Measurements from ENCODE around the gene HYDIN. TPM values are rescaled to one million over a fixed set of nuclear protein-coding genes. Genes with fewer than 3 reads are reported as not detected.
"Not testable (repeated sequence)": the region's sequence is repeated elsewhere in the genome, so short reads cannot be mapped to it uniquely, and the experiment has no call there.

HYDIN gene
- total RNA-seq, 1 donor from 2014 or later: not detected

- DNase-seq (ENCODE audit: low spot score): no peak
- no peaks in the 10 kb centered on the region for H3K36me3 Mint-ChIP-seq (ENCODE audit: low read depth)
- H3K4me1 Mint-ChIP-seq (ENCODE audit: low read depth): no peaks in the 10 kb centered on the region
- intact Hi-C loops (cut with micrococcal nuclease): loop anchor here (1.0 kb wide), 1 partner anchor 96 kb away; no protein-coding TSS in a partner anchor
- no peak overlapping the region for H3K27ac Mint-ChIP-seq
- H3K27me3 Mint-ChIP-seq (ENCODE audit: insufficient read depth): no peaks in the 10 kb centered on the region
- H3K4me3 Mint-ChIP-seq: no peak overlapping the region
- peaks cover 2% of the 10 kb centered on the region for H3K9me3 Mint-ChIP-seq
Measured at GRCh38 chr16:71214746-71215381, 15.7 kb downstream of the HYDIN start.

GRCh38 chr16:71205482-71206131, 24.9 kb downstream of the HYDIN start:
- Mint-ChIP-seq H3K4me1 (ENCODE audit: low read depth) (no peaks in the 10 kb centered on the region), H3K4me3 (no peak overlapping the region), H3K9me3 (peaks cover 8% of the 10 kb centered on the region), H3K36me3 (ENCODE audit: low read depth) (no peaks in the 10 kb centered on the region), H3K27ac (no peak overlapping the region), H3K27me3 (ENCODE audit: insufficient read depth) (no peaks in the 10 kb centered on the region)
- intact Hi-C loops (cut with micrococcal nuclease): no loop called here
- no peak for DNase-seq (ENCODE audit: low spot score)

GRCh38 chr16:71203631-71204030, 26.9 kb downstream of the HYDIN start:
- no peak for DNase-seq (ENCODE audit: low spot score)
- H3K27me3 Mint-ChIP-seq (ENCODE audit: insufficient read depth): no peaks in the 10 kb centered on the region
- peaks cover 8% of the 10 kb centered on the region for H3K9me3 Mint-ChIP-seq
- H3K27ac Mint-ChIP-seq: no peak overlapping the region
- no peaks in the 10 kb centered on the region for H3K4me1 Mint-ChIP-seq (ENCODE audit: low read depth)
- H3K36me3 Mint-ChIP-seq (ENCODE audit: low read depth): no peaks in the 10 kb centered on the region
- H3K4me3 Mint-ChIP-seq: no peak overlapping the region
- intact Hi-C loops (cut with micrococcal nuclease): no loop called here

- DNase-seq (ENCODE audit: low spot score): no peak
- Mint-ChIP-seq H3K4me1 (ENCODE audit: low read depth) (no peaks in the 10 kb centered on the region), H3K36me3 (ENCODE audit: low read depth) (no peaks in the 10 kb centered on the region), H3K9me3 (peaks cover 3% of the 10 kb centered on the region), H3K27ac (no peak overlapping the region), H3K27me3 (ENCODE audit: insufficient read depth) (no peaks in the 10 kb centered on the region), H3K4me3 (no peak overlapping the region)
- intact Hi-C loops (cut with micrococcal nuclease): no loop called here
Measured at GRCh38 chr16:71201556-71201955, 29.0 kb downstream of the HYDIN start.

- Mint-ChIP-seq H3K36me3 (ENCODE audit: low read depth) (no peaks in the 10 kb centered on the region), H3K4me3 (no peak overlapping the region), H3K27me3 (ENCODE audit: insufficient read depth) (no peaks in the 10 kb centered on the region), H3K27ac (no peak overlapping the region), H3K9me3 (peaks cover 3% of the 10 kb centered on the region), H3K4me1 (ENCODE audit: low read depth) (no peaks in the 10 kb centered on the region)
- no peak for DNase-seq (ENCODE audit: low spot score)
- intact Hi-C loops (cut with micrococcal nuclease): no loop called here
Measured at GRCh38 chr16:71201054-71201453, 29.5 kb downstream of the HYDIN start.

GRCh38 chr16:71198408-71198807, 32.1 kb downstream of the HYDIN start:
- no peak for DNase-seq (ENCODE audit: low spot score)
- Mint-ChIP-seq H3K36me3 (ENCODE audit: low read depth) (no peaks in the 10 kb centered on the region), H3K27me3 (ENCODE audit: insufficient read depth) (no peaks in the 10 kb centered on the region), H3K4me3 (no peak overlapping the region), H3K27ac (no peak overlapping the region), H3K4me1 (ENCODE audit: low read depth) (no peaks in the 10 kb centered on the region), H3K9me3 (peaks cover 3% of the 10 kb centered on the region)
- intact Hi-C loops (cut with micrococcal nuclease): no loop called here

GRCh38 chr16:71192387-71192786, 38.1 kb downstream of the HYDIN start:
- Mint-ChIP-seq H3K27me3 (ENCODE audit: insufficient read depth) (no peaks in the 10 kb centered on the region), H3K4me1 (ENCODE audit: low read depth) (no peaks in the 10 kb centered on the region), H3K27ac (no peak overlapping the region), H3K9me3 (no peaks in the 10 kb centered on the region), H3K36me3 (ENCODE audit: low read depth) (no peaks in the 10 kb centered on the region), H3K4me3 (no peak overlapping the region)
- no peak for DNase-seq (ENCODE audit: low spot score)
- intact Hi-C loops (cut with micrococcal nuclease): no loop called here

GRCh38 chr16:71188956-71189712, 41.4 kb downstream of the HYDIN start:
- Mint-ChIP-seq H3K9me3 (no peaks in the 10 kb centered on the region), H3K27me3 (ENCODE audit: insufficient read depth) (no peaks in the 10 kb centered on the region), H3K4me1 (ENCODE audit: low read depth) (no peaks in the 10 kb centered on the region), H3K4me3 (no peak overlapping the region), H3K36me3 (ENCODE audit: low read depth) (no peaks in the 10 kb centered on the region), H3K27ac (no peak overlapping the region)
- DNase-seq (ENCODE audit: low spot score): no peak
- intact Hi-C loops (cut with micrococcal nuclease): no loop called here

GRCh38 chr16:71185347-71185746, 45.2 kb downstream of the HYDIN start:
- Mint-ChIP-seq H3K27me3 (ENCODE audit: insufficient read depth) (peaks cover 9% of the 10 kb centered on the region), H3K27ac (no peak overlapping the region), H3K4me3 (no peak overlapping the region), H3K36me3 (ENCODE audit: low read depth) (no peaks in the 10 kb centered on the region), H3K9me3 (no peaks in the 10 kb centered on the region), H3K4me1 (ENCODE audit: low read depth) (no peaks in the 10 kb centered on the region)
- intact Hi-C loops (cut with micrococcal nuclease): no loop called here
- no peak for DNase-seq (ENCODE audit: low spot score)

- peaks cover 9% of the 10 kb centered on the region for H3K27me3 Mint-ChIP-seq (ENCODE audit: insufficient read depth)
- H3K27ac Mint-ChIP-seq: no peak overlapping the region
- DNase-seq (ENCODE audit: low spot score): no peak
- H3K4me3 Mint-ChIP-seq: no peak overlapping the region
- no peaks in the 10 kb centered on the region for H3K4me1 Mint-ChIP-seq (ENCODE audit: low read depth)
- H3K9me3 Mint-ChIP-seq: no peaks in the 10 kb centered on the region
- intact Hi-C loops (cut with micrococcal nuclease): no loop called here
- H3K36me3 Mint-ChIP-seq (ENCODE audit: low read depth): no peaks in the 10 kb centered on the region
Measured at GRCh38 chr16:71179569-71179968, 51.0 kb downstream of the HYDIN start.

- intact Hi-C loops (cut with micrococcal nuclease): no loop called here
- Mint-ChIP-seq H3K27ac (no peak overlapping the region), H3K36me3 (ENCODE audit: low read depth) (no peaks in the 10 kb centered on the region), H3K4me3 (no peak overlapping the region), H3K4me1 (ENCODE audit: low read depth) (no peaks in the 10 kb centered on the region), H3K9me3 (no peaks in the 10 kb centered on the region), H3K27me3 (ENCODE audit: insufficient read depth) (peaks cover 4% of the 10 kb centered on the region)
- no peak for DNase-seq (ENCODE audit: low spot score)
Measured at GRCh38 chr16:71172481-71173207, 57.9 kb downstream of the HYDIN start.

GRCh38 chr16:71161007-71161406, 69.5 kb downstream of the HYDIN start:
- H3K4me3 Mint-ChIP-seq; H3K4me1 Mint-ChIP-seq (ENCODE audit: low read depth); H3K27me3 Mint-ChIP-seq (ENCODE audit: insufficient read depth); H3K9me3 Mint-ChIP-seq; H3K27ac Mint-ChIP-seq; DNase-seq (ENCODE audit: low spot score); intact Hi-C loops (cut with micrococcal nuclease); H3K36me3 Mint-ChIP-seq (ENCODE audit: low read depth): not testable (repeated sequence)

- H3K27ac Mint-ChIP-seq; H3K36me3 Mint-ChIP-seq (ENCODE audit: low read depth); H3K9me3 Mint-ChIP-seq; intact Hi-C loops (cut with micrococcal nuclease); DNase-seq (ENCODE audit: low spot score); H3K4me1 Mint-ChIP-seq (ENCODE audit: low read depth); H3K27me3 Mint-ChIP-seq (ENCODE audit: insufficient read depth); H3K4me3 Mint-ChIP-seq: not testable (repeated sequence)
Measured at GRCh38 chr16:71157278-71157677, 73.2 kb downstream of the HYDIN start.
